SK-N-SH treated with all-trans-retinoic acid at 6 μM for 48 hours (cell line): ENCODE results near the gene SAMD3.
"Not testable (repeated sequence)": the region's sequence is repeated elsewhere in the genome, so short reads cannot be mapped to it uniquely, and the experiment has no call there.

Source experiments
- PATZ1 ChIP-seq: fragments of 250-450 bp; sonication (Bioruptor Pico); IDR thresholded peaks from 2 replicates; pipeline ENCODE4 v1.8.0; 2020; ENCODE audit warnings: mild to moderate bottlenecking, moderate library complexity, borderline replicate concordance
- SNAI2 ChIP-seq: fragments of 250-450 bp; sonication (Bioruptor Pico); IDR thresholded peaks from 2 replicates; pipeline ENCODE4 v1.5.0; 2020; ENCODE audit warnings: mild to moderate bottlenecking, moderate library complexity

DNA sequence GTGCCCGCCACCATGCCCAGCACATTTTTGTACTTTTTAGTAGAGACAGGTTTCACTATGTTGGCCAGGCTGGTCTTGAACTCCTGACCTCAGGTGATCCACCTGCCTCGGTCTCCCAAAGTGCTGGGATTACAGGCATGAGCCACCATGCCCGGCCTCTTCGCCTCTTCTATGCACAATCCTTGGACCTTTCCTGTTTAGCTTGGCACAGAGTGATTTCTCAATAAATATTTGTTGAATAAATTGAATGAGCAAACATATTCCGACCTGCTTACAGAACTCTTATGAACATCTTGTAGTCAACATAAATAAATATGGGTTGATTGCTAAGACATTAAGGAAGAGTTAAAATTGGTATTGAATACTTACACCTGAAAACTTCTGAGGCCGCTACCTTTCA is 7.8 kb upstream of the SAMD3 start:
- not testable (repeated sequence) for TF ChIP-seq SNAI2, PATZ1 (CRISPR knock-in tag)
